ENCODE results near the gene VAV1. TPM values are rescaled to one million over a fixed set of nuclear protein-coding genes. Genes with fewer than 3 reads are reported as not detected.

The VAV1 gene
- polyA plus RNA-seq, 1 experiment: not detected

GRCh38 chr19:6731822-6732221, 40.7 kb upstream of the VAV1 start:
- Histone ChIP-seq H3K4me3 (ENCODE audit: low read depth, low read length) (no peak overlapping the region), H3K36me3 (ENCODE audit: control insufficient read depth, insufficient read depth, low read length) (peaks cover 13% of the 10 kb centered on the region), H3K27me3 (ENCODE audit: control insufficient read depth, insufficient read depth, low read length) (no peaks in the 10 kb centered on the region)
- POLR2A ChIA-PET: no interaction called here
- DNase-seq (ENCODE audit: low read depth): no peak
- TF ChIP-seq, protein P1, sequence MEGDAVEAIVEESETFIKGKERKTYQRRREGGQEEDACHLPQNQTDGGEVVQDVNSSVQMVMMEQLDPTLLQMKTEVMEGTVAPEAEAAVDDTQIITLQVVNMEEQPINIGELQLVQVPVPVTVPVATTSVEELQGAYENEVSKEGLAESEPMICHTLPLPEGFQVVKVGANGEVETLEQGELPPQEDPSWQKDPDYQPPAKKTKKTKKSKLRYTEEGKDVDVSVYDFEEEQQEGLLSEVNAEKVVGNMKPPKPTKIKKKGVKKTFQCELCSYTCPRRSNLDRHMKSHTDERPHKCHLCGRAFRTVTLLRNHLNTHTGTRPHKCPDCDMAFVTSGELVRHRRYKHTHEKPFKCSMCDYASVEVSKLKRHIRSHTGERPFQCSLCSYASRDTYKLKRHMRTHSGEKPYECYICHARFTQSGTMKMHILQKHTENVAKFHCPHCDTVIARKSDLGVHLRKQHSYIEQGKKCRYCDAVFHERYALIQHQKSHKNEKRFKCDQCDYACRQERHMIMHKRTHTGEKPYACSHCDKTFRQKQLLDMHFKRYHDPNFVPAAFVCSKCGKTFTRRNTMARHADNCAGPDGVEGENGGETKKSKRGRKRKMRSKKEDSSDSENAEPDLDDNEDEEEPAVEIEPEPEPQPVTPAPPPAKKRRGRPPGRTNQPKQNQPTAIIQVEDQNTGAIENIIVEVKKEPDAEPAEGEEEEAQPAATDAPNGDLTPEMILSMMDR (IDR thresholded peaks at IDR 0.05; ENCODE audit: insufficient read depth, low read depth, low read length): no peak
- CTCF ChIA-PET: no interaction called here

- H3K36me3 ChIP-seq (ENCODE audit: control insufficient read depth, insufficient read depth, low read length): peaks cover 13% of the 10 kb centered on the region
- TF ChIP-seq, protein P1 (IDR thresholded peaks at IDR 0.05; ENCODE audit: insufficient read depth, low read depth, low read length): no peak
Measured at GRCh38 chr19:6732803-6733337, 39.6 kb upstream of the VAV1 start.

DNA sequence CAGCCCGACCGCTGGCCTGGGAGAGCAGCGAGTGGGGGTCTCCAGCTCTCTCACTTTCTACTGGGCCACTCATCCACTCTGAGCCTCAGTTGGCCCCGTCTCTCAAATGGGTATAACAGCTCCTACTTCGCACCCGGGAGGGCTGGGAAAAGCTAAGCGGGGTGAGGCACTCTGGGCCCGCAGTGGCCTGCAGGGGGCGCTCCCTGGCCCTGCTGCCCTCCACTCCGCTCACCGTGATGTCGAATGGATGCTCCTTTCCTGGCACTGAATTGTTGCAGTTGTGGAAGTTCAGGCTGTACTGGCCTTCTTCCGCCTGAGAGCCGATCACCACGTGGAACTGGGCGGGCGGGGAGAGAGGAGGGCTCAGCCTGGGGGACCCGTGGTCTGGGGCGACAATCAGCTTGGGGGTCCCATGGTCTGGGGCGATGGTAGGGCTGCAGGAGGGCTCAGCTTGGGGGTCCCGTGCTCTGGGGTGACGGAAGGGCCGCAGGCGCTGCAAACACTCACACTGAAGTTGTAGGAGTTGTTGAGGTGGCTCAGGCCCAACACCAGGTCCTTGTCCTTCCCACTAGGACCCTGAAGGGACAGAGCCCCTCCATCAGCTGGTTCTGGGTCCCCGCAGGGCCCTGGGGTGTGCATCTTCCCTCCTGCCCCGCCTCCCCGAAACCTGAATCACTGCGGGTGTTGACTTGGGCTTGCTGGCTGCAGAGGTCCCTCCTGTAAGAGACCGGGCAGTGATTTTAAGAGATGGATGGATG, 39.0 kb upstream of the VAV1 start:
- POLR2A ChIA-PET: no interaction called here
- Histone ChIP-seq H3K27me3 (ENCODE audit: control insufficient read depth, insufficient read depth, low read length) (no peaks in the 10 kb centered on the region), H3K36me3 (ENCODE audit: control insufficient read depth, insufficient read depth, low read length) (peaks cover 13% of the 10 kb centered on the region), H3K4me3 (ENCODE audit: low read depth, low read length) (no peak overlapping the region)
- TF ChIP-seq, protein P1 (IDR thresholded peaks at IDR 0.05; ENCODE audit: insufficient read depth, low read depth, low read length): no peak; the same call in 1 of the 2 replicates
- CTCF ChIA-PET: no interaction called here
- no peak for DNase-seq (ENCODE audit: low read depth)

More at GRCh38 chr19:6732803-6733337, 39.6 kb upstream of the VAV1 start:
- H3K27me3 ChIP-seq (ENCODE audit: control insufficient read depth, insufficient read depth, low read length): no peaks in the 10 kb centered on the region
- ChIA-PET CTCF (no interaction called here), POLR2A (no interaction called here)
- no peak overlapping the region for H3K4me3 ChIP-seq (ENCODE audit: low read depth, low read length)
- DNase-seq (ENCODE audit: low read depth): no peak

- DNase-seq (ENCODE audit: low read depth): no peak
- POLR2A ChIA-PET: no interaction called here
- CTCF ChIA-PET: interaction anchor here (6.6 kb wide), 1 partner anchor 129 kb away, joined by 51 read pairs; no protein-coding TSS in a partner anchor
- no peaks in the 10 kb centered on the region for H3K27me3 ChIP-seq (ENCODE audit: control insufficient read depth, insufficient read depth, low read length)
- H3K36me3 ChIP-seq (ENCODE audit: control insufficient read depth, insufficient read depth, low read length): peaks cover 13% of the 10 kb centered on the region
- H3K4me3 ChIP-seq (ENCODE audit: low read depth, low read length): no peak overlapping the region
- TF ChIP-seq, protein P1 (IDR thresholded peaks at IDR 0.05; ENCODE audit: insufficient read depth, low read depth, low read length): no peak
Measured at GRCh38 chr19:6734096-6734696, 38.3 kb upstream of the VAV1 start.

- peaks cover 13% of the 10 kb centered on the region for H3K36me3 ChIP-seq (ENCODE audit: control insufficient read depth, insufficient read depth, low read length)
- H3K27me3 ChIP-seq (ENCODE audit: control insufficient read depth, insufficient read depth, low read length): no peaks in the 10 kb centered on the region
- CTCF ChIA-PET: interaction anchor here (1.2 to 6.6 kb wide), 3 partner anchors 74 to 219 kb away, joined by 5 to 51 read pairs (median 6); no protein-coding TSS in a partner anchor
- TF ChIP-seq, protein P1 (IDR thresholded peaks at IDR 0.05; ENCODE audit: insufficient read depth, low read depth, low read length): no peak
- DNase-seq (ENCODE audit: low read depth): no peak
- H3K4me3 ChIP-seq (ENCODE audit: low read depth, low read length): 0 out of 2 replicates have a peak overlapping the region, but pooled peaks have one; percentile 10
- POLR2A ChIA-PET: no interaction called here
Measured at GRCh38 chr19:6735181-6735911, 37.2 kb upstream of the VAV1 start.

All from BJ (cell line).